ENCODE results near the gene SLC15A5.

Gene SLC15A5

DNA sequence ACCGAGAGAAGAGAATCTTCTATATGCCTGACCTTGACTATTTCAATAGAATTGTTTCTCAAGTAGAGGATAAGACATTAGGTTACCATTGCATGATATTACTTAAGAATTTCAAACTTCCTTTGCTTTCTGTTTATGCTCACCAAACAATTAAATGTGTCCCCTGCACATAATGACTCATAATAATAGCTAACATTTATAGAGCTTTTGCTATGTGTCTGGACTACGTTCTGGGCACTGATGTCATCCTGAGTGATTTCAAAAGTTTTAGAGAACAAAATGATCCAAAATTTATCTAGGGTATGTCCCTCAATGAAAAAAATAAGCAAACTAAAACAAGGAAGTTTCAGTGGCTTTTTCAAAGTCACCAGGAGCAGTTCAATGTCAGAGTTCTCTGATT is 38.8 kb downstream of the SLC15A5 start:
- no peaks in the 10 kb centered on the region for H3K36me3 Mint-ChIP-seq (ENCODE audit: low read depth)
- H3K9me3 Mint-ChIP-seq, result peaks cover 12% of the 10 kb centered on the region
- no peak for DNase-seq
- H3K4me1 Mint-ChIP-seq (ENCODE audit: low read depth), result no peaks in the 10 kb centered on the region
- H3K4me3 Mint-ChIP-seq, result no peak overlapping the region
- H3K27me3 Mint-ChIP-seq, result no peaks in the 10 kb centered on the region
- H3K27ac Mint-ChIP-seq, result no peak overlapping the region

DNA sequence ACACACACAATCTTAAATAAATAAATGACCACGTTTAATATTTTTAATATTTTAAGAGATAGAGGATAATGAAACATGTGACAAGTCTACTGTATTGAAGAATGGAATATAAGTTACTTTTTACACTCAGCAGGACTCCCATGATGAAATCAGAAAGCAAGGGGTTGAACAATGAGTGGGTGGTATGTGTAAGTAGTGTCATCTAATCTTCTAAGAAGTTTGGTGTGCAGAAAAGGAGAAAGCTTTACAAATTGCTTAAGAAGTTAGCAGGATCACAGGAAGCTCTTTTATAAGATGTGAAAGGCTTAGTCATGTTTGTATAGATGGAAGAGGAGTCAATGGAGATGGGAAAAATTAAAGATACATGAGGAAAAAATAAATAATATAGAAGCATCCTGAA is 47.8 kb downstream of the SLC15A5 start:
- peaks cover 14% of the 10 kb centered on the region for H3K9me3 Mint-ChIP-seq
- no peak overlapping the region for H3K27ac Mint-ChIP-seq
- no peaks in the 10 kb centered on the region for H3K36me3 Mint-ChIP-seq (ENCODE audit: low read depth)
- H3K4me1 Mint-ChIP-seq (ENCODE audit: low read depth), result no peaks in the 10 kb centered on the region
- no peak overlapping the region for H3K4me3 Mint-ChIP-seq
- DNase-seq, result no peak
- H3K27me3 Mint-ChIP-seq, result no peaks in the 10 kb centered on the region

- H3K9me3 Mint-ChIP-seq, result peaks cover 14% of the 10 kb centered on the region
- no peak overlapping the region for H3K27ac Mint-ChIP-seq
- no peaks in the 10 kb centered on the region for H3K27me3 Mint-ChIP-seq
- H3K4me3 Mint-ChIP-seq, result no peak overlapping the region
- H3K36me3 Mint-ChIP-seq (ENCODE audit: low read depth), result no peaks in the 10 kb centered on the region
- no peak for DNase-seq
- H3K4me1 Mint-ChIP-seq (ENCODE audit: low read depth), result no peaks in the 10 kb centered on the region
These were observed 49.4 kb downstream of the SLC15A5 start for GRCh38 chr12:16228067-16228466.

DNA sequence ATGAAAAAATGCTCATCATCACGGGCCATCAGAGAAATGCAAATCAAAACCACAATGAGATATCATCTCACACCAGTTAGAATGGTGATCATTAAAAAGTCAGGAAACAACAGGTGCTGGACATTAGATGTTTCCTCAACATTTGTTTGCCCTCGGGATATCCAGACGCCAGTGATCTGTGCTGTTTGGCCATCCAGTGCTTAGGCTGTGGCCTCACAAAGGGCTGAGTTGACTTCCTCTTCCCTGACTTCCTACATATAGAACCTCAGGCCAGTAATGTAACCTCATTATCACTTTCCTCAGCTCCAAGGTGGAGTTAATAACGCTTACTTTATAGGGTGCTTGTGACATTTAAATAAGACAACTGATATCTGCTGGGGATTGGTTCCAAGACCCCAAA is 51.8 kb downstream of the SLC15A5 start:
- Mint-ChIP-seq H3K4me3 (no peak overlapping the region), H3K9me3 (no peaks in the 10 kb centered on the region), H3K27me3 (no peaks in the 10 kb centered on the region), H3K27ac (no peak overlapping the region), H3K36me3 (ENCODE audit: low read depth) (no peaks in the 10 kb centered on the region), H3K4me1 (ENCODE audit: low read depth) (no peaks in the 10 kb centered on the region)
- no peak for DNase-seq

DNA sequence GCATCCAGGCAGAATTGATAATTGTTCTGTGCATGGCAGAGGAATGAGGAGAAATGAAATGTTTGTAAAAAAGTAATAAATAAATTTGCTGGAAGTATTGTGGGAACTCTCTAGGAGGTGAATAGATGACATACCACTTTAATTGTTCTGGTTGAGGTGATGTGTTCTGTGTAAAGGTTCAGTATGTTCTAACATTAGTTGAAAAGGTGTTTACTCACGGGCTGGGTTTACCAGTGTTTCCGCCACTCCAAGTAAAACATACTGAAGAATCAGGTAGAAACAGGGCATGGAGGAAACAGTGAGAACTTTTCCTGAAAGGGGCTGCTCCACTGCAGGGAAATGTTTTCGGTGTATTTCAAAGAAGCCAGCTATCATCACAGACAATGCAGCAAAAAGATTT is 53.3 kb downstream of the SLC15A5 start:
- Mint-ChIP-seq H3K4me1 (ENCODE audit: low read depth) (no peaks in the 10 kb centered on the region), H3K27me3 (no peaks in the 10 kb centered on the region), H3K9me3 (no peaks in the 10 kb centered on the region), H3K27ac (no peak overlapping the region), H3K36me3 (ENCODE audit: low read depth) (no peaks in the 10 kb centered on the region), H3K4me3 (no peak overlapping the region)
- DNase-seq, result no peak

GRCh38 chr12:16221776-16222175 is 55.7 kb downstream of the SLC15A5 start:
- Mint-ChIP-seq H3K4me3 (no peak overlapping the region), H3K36me3 (ENCODE audit: low read depth) (no peaks in the 10 kb centered on the region), H3K27ac (no peak overlapping the region), H3K27me3 (no peaks in the 10 kb centered on the region), H3K9me3 (no peaks in the 10 kb centered on the region), H3K4me1 (ENCODE audit: low read depth) (no peaks in the 10 kb centered on the region)
- DNase-seq, result no peak

- no peak for DNase-seq
- H3K27me3 Mint-ChIP-seq, result no peaks in the 10 kb centered on the region
- no peak overlapping the region for H3K4me3 Mint-ChIP-seq
- no peak overlapping the region for H3K27ac Mint-ChIP-seq
- no peaks in the 10 kb centered on the region for H3K9me3 Mint-ChIP-seq
- H3K36me3 Mint-ChIP-seq (ENCODE audit: low read depth), result no peaks in the 10 kb centered on the region
- no peaks in the 10 kb centered on the region for H3K4me1 Mint-ChIP-seq (ENCODE audit: low read depth)
These were observed 57.4 kb downstream of the SLC15A5 start for GRCh38 chr12:16220120-16220519.

DNA sequence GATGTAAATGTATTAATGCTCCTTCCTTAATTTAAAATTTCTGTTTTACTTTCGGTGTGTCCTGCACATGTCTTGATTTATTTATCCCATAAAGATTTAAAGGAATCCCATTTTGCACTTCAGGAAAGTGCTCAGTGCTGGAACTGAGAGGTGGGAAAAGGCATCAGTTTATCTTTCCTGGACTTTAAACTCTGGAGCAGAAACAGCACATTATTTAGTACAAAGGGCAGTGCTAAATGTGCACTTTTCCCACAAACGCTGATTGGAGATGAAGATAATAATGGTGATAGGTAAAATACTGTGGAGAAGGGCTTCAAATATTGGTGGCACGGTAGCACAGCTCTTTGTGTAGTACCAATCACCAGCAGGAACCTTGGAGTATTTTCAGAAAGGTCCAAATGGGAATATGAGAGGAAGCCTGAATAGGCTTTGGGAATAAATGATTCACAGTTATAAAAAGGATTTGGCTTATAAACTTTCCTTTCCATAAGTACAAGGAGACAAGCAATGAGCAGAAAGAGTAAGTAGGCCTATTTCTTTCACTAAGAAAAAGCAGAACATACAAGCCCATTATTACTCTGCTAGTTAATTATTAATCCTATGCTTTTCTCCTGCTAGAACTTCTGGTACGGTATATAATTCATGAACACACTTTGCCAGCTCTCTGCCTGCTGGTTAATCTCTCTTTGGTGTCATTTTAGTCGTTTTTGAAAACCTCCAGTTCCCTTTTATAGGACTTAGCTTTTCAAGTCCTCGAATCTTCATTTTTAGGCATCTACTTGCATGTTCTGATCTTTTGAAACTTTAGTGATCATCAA is 58.3 kb downstream of the SLC15A5 start:
- no peak for DNase-seq
- no peaks in the 10 kb centered on the region for H3K27me3 Mint-ChIP-seq
- no peaks in the 10 kb centered on the region for H3K4me1 Mint-ChIP-seq (ENCODE audit: low read depth)
- no peaks in the 10 kb centered on the region for H3K36me3 Mint-ChIP-seq (ENCODE audit: low read depth)
- no peak overlapping the region for H3K4me3 Mint-ChIP-seq
- no peaks in the 10 kb centered on the region for H3K9me3 Mint-ChIP-seq
- no peak overlapping the region for H3K27ac Mint-ChIP-seq

- no peaks in the 10 kb centered on the region for H3K27me3 Mint-ChIP-seq
- H3K4me3 Mint-ChIP-seq, result no peak overlapping the region
- H3K27ac Mint-ChIP-seq, result no peak overlapping the region
- no peaks in the 10 kb centered on the region for H3K36me3 Mint-ChIP-seq (ENCODE audit: low read depth)
- no peak for DNase-seq
- no peaks in the 10 kb centered on the region for H3K9me3 Mint-ChIP-seq
- H3K4me1 Mint-ChIP-seq (ENCODE audit: low read depth), result no peaks in the 10 kb centered on the region
These were observed 59.3 kb downstream of the SLC15A5 start for GRCh38 chr12:16218234-16218633.

DNA sequence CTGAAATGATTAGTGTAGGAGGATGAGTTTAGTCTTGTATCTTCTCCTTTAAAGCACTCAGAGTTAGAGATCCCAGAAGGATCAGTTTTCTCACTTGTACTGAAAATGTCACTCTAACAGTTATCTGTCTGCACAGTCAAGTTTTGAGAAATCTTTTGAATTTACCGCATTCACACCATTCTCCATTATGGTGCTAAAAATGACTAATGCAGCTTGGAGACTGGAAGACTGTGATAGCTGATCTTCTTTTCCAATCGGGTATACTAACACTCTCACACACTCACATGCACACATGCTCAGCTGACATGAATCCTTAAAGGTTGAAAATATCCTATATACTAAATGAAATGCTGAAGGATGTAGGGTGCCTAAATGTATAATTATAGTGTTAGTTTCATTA is 65.8 kb downstream of the SLC15A5 start:
- no peaks in the 10 kb centered on the region for H3K9me3 Mint-ChIP-seq
- H3K4me3 Mint-ChIP-seq, result no peak overlapping the region
- no peak overlapping the region for H3K27ac Mint-ChIP-seq
- no peaks in the 10 kb centered on the region for H3K27me3 Mint-ChIP-seq
- DNase-seq, result no peak
- no peaks in the 10 kb centered on the region for H3K4me1 Mint-ChIP-seq (ENCODE audit: low read depth)
- no peaks in the 10 kb centered on the region for H3K36me3 Mint-ChIP-seq (ENCODE audit: low read depth)

GRCh38 chr12:16198884-16199283 is 78.6 kb downstream of the SLC15A5 start:
- H3K4me3 Mint-ChIP-seq, result no peak overlapping the region
- DNase-seq, result no peak
- no peaks in the 10 kb centered on the region for H3K27me3 Mint-ChIP-seq
- H3K4me1 Mint-ChIP-seq (ENCODE audit: low read depth), result no peaks in the 10 kb centered on the region
- peaks cover 7% of the 10 kb centered on the region for H3K9me3 Mint-ChIP-seq
- H3K27ac Mint-ChIP-seq, result no peak overlapping the region
- H3K36me3 Mint-ChIP-seq (ENCODE audit: low read depth), result no peaks in the 10 kb centered on the region

DNA sequence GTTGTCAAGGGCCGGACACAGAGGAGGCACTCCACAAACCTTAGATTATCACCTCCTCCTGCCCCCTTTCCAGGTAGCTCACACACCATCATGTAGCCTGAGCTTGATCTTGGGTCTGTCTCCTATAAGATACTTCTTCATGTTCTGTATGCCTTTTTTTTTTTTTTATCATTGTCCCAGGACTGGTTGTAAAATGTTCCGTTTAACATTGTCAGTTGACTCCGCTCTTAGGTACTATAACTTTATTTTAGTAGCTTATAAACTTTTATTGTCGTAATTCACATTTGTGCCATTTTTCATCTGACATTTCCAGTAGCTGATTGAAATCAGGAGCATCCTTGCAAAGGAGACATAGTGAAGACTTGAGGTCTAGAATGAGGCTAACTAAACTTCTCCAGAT is 79.9 kb downstream of the SLC15A5 start:
- DNase-seq, result no peak
- H3K9me3 Mint-ChIP-seq, result peaks cover 7% of the 10 kb centered on the region
- H3K27ac Mint-ChIP-seq, result no peak overlapping the region
- no peaks in the 10 kb centered on the region for H3K4me1 Mint-ChIP-seq (ENCODE audit: low read depth)
- no peaks in the 10 kb centered on the region for H3K36me3 Mint-ChIP-seq (ENCODE audit: low read depth)
- no peaks in the 10 kb centered on the region for H3K27me3 Mint-ChIP-seq
- H3K4me3 Mint-ChIP-seq, result no peak overlapping the region

DNA sequence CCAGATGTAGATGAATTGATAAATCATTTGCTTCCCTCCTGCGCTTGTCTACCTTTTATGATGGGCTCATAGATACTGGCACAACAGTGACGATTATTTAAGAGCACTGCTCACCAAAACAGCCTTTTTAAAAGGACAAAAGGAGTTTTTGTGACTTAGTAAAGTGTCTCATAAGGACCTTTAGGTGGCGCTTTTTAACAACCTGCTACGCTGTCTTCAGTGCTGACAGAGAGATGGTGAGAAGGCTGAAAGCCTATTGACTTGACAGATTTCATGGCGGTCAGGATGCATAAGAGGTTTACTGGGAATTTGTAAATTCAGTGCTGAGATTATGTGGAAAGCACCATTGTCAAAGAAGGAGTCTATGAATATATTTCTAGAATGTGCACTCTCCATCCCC is 87.6 kb downstream of the SLC15A5 start:
- Mint-ChIP-seq H3K27me3 (no peaks in the 10 kb centered on the region), H3K9me3 (no peaks in the 10 kb centered on the region), H3K4me3 (no peak overlapping the region), H3K36me3 (ENCODE audit: low read depth) (no peaks in the 10 kb centered on the region), H3K4me1 (ENCODE audit: low read depth) (no peaks in the 10 kb centered on the region), H3K27ac (no peak overlapping the region)
- DNase-seq, result no peak

DNA sequence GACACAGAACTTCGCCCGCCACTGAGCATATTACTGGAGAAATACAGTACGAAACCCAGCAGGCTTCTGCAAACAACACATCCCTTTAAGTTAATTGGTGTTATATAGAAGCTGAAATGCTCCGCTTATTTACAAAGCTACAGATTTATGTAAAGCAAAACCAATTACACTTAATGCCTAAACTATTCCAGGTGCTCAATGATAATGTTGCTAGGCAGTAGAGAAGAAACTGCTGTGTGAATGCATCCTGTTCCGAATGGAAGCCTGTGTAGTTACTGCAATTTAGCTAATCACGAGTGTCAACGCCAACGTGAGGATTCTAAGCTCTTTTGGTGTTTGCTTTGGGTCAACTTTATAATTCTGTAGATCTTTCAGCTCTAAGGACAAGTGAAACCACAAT is 89.8 kb downstream of the SLC15A5 start:
- H3K4me1 Mint-ChIP-seq (ENCODE audit: low read depth), result no peaks in the 10 kb centered on the region
- H3K36me3 Mint-ChIP-seq (ENCODE audit: low read depth), result no peaks in the 10 kb centered on the region
- no peak overlapping the region for H3K4me3 Mint-ChIP-seq
- H3K9me3 Mint-ChIP-seq, result no peaks in the 10 kb centered on the region
- no peak overlapping the region for H3K27ac Mint-ChIP-seq
- H3K27me3 Mint-ChIP-seq, result no peaks in the 10 kb centered on the region
- no peak for DNase-seq

- Mint-ChIP-seq H3K4me3 (no peak overlapping the region), H3K27ac (no peak overlapping the region), H3K9me3 (no peaks in the 10 kb centered on the region), H3K4me1 (ENCODE audit: low read depth) (no peaks in the 10 kb centered on the region), H3K36me3 (ENCODE audit: low read depth) (no peaks in the 10 kb centered on the region), H3K27me3 (no peaks in the 10 kb centered on the region)
- no peak for DNase-seq
These were observed 92.8 kb downstream of the SLC15A5 start for GRCh38 chr12:16184681-16185080.

DNA sequence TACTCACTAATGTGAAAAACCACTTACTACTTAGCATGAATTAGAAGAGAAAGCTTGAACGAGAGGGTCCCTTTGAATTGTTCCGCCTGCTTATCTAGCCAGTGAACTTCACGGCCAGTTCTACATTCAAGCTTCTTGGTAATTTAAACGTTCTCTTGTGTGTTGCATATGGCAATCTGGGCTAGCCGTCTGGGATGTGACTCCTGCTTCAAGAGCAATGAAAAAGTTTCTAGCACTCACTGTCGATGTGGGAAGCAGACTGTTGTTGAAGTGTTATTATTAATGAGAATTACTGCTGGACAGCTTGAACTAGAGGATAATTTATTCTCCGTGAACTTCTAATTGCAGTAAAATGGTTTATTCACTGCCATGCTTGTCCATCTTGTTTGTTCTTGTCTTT is 93.9 kb downstream of the SLC15A5 start:
- Mint-ChIP-seq H3K36me3 (ENCODE audit: low read depth) (no peaks in the 10 kb centered on the region), H3K4me3 (no peak overlapping the region), H3K4me1 (ENCODE audit: low read depth) (no peaks in the 10 kb centered on the region), H3K27me3 (no peaks in the 10 kb centered on the region), H3K27ac (no peak overlapping the region), H3K9me3 (no peaks in the 10 kb centered on the region)
- DNase-seq, result no peak
